RPMI7951 (cell line): ENCODE data around the gene GMIP. TPM values are rescaled to one million over a fixed set of nuclear protein-coding genes. Genes with fewer than 3 reads are reported as not detected.

Source experiments
- DNase-seq: peaks from one replicate; pipeline ENCODE4 v3.0.0-alpha.2; 2012; ENCODE audit warnings: low read depth
- total RNA-seq: library from RNA; depleted of rRNA; stranded (reverse); fragments of >200 nt; shearing (Covaris generic); gene quantifications from 2 replicates; pipeline ENCODE4 v1.2.3, GENCODE V29; 2014

The GMIP gene
- total RNA-seq, 1 experiment from 2014 or later = 2.3 TPM

- no peak for DNase-seq
Observed at GRCh38 chr19:19637186-19637522, 6.3 kb downstream of the GMIP start.

GRCh38 chr19:19636573-19637185 lies 6.8 kb downstream of the GMIP start:
- no peak for DNase-seq

- DNase-seq = no peak
Observed at GRCh38 chr19:19635313-19635702, 8.1 kb downstream of the GMIP start.

- no peak for DNase-seq
Observed at GRCh38 chr19:19634516-19635312, 8.7 kb downstream of the GMIP start.

GRCh38 chr19:19633711-19634515 lies 9.5 kb downstream of the GMIP start:
- no peak for DNase-seq

GRCh38 chr19:19632661-19633060 lies 10.8 kb downstream of the GMIP start:
- no peak for DNase-seq

- no peak for DNase-seq
Observed at GRCh38 chr19:19631346-19631745, 12.1 kb downstream of the GMIP start.

- DNase-seq = no peak
Observed at GRCh38 chr19:19630426-19630825, 13.0 kb downstream of the GMIP start.

GRCh38 chr19:19630062-19630414 lies 13.4 kb downstream of the GMIP start:
- DNase-seq = no peak

- peak; percentile 80 for DNase-seq
Observed at GRCh38 chr19:19628501-19629134, 14.8 kb downstream of the GMIP start.

GRCh38 chr19:19627621-19628500 lies 15.6 kb downstream of the GMIP start, which contains the start of gene LPAR2:
TSS of gene LPAR2 (minus strand) at chr19:19628220. CDS start at chr19:19627275, 945 bp downstream.
- DNase-seq = no peak

- no peak for DNase-seq
Observed at GRCh38 chr19:19626516-19627472, 16.7 kb downstream of the GMIP start.

- DNase-seq = no peak
Observed at GRCh38 chr19:19624032-19624570, 19.4 kb downstream of the GMIP start.

- DNase-seq = no peak
Observed at GRCh38 chr19:19623383-19623782, 20.1 kb downstream of the GMIP start.

GRCh38 chr19:19619849-19620210 lies 23.6 kb downstream of the GMIP start:
- no peak for DNase-seq

- no peak for DNase-seq
Observed at GRCh38 chr19:19619181-19619848, 24.1 kb downstream of the GMIP start.

- peak; percentile 93 for DNase-seq
Observed at GRCh38 chr19:19618219-19619051, 25.0 kb downstream of the GMIP start, which contains the start of gene PBX4. TSS of gene PBX4 (minus strand) at chr19:19618687. CDS start at chr19:19618629, 58 bp downstream.

- DNase-seq = peak; percentile 76
Observed at GRCh38 chr19:19615086-19615485, 28.4 kb downstream of the GMIP start.
